Measurements from ENCODE around the gene NXT1.

Gene NXT1

DNA sequence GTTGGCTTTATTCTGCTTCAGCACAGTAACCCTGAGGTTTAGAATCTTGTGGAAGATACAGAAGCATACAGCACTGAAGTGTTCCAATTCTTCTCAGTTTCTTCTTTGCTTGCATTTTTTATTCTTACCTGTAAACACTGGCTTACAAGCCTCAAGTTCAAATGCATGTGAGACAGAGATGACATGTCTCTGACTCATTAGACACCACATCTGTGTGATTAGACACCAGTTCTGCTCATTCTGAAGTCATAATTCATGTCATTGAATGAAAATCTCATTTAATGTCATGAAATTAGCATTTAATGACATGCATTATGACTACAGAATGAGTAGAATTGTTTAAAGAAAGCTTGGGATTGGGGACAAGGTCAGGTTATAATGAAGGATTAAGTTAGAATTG, 17.2 kb downstream of the NXT1 start:
- H3K27me3 ChIP-seq (replicated peaks; ENCODE audit: control insufficient read depth, insufficient read depth, low read length) = no peaks in the 10 kb centered on the region
- H3K4me3 ChIP-seq (replicated peaks; ENCODE audit: low read depth, low read length) = no peak overlapping the region
- peaks cover 18% of the 10 kb centered on the region for H3K36me3 ChIP-seq (ENCODE audit: control insufficient read depth, insufficient read depth, low read length)
- TF ChIP-seq, protein P1, sequence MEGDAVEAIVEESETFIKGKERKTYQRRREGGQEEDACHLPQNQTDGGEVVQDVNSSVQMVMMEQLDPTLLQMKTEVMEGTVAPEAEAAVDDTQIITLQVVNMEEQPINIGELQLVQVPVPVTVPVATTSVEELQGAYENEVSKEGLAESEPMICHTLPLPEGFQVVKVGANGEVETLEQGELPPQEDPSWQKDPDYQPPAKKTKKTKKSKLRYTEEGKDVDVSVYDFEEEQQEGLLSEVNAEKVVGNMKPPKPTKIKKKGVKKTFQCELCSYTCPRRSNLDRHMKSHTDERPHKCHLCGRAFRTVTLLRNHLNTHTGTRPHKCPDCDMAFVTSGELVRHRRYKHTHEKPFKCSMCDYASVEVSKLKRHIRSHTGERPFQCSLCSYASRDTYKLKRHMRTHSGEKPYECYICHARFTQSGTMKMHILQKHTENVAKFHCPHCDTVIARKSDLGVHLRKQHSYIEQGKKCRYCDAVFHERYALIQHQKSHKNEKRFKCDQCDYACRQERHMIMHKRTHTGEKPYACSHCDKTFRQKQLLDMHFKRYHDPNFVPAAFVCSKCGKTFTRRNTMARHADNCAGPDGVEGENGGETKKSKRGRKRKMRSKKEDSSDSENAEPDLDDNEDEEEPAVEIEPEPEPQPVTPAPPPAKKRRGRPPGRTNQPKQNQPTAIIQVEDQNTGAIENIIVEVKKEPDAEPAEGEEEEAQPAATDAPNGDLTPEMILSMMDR (IDR thresholded peaks at IDR 0.05; ENCODE audit: insufficient read depth, low read length, poor library complexity, severe bottlenecking) = no peak
- DNase-seq (ENCODE audit: extremely low read depth, insufficient read length) = no peak

DNA sequence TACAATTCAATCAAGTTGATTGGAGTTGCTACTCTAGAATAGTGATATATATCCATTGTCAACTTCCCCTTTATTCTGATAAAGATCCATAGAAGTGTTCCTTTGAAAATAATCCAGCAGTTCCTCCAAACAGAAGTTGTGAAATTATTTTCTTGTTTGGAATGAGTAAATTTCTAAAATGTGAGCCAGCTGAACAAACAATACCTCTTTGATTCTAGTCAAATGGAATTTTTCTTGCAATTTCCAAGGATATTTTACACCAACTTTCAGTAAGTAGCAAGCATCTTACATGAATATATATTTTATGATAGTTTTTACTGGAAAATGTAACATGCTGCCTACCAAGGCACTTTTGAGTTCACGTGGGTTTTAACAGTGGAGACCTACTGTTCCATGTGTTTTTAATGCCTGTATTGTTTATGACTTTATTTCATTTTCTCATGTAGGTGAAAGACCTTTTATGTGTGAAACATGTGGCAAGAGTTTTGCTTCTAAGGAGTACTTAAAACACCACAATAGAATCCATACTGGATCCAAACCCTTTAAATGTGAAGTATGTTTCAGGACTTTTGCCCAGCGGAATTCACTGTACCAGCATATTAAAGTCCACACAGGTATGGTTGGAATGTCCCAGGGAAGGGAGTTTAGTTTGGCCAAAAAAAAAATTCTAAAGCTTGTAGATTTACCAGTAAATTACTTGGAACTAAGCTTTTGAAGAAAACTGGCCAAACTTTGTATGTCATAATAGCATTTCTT, 17.9 kb downstream of the NXT1 start:
- DNase-seq (ENCODE audit: extremely low read depth, insufficient read length) = no peak
- Histone ChIP-seq H3K27me3 (replicated peaks; ENCODE audit: control insufficient read depth, insufficient read depth, low read length) (no peaks in the 10 kb centered on the region), H3K36me3 (ENCODE audit: control insufficient read depth, insufficient read depth, low read length) (peaks cover 19% of the 10 kb centered on the region), H3K4me3 (replicated peaks; ENCODE audit: low read depth, low read length) (no peak overlapping the region)
- TF ChIP-seq, protein P1 (IDR thresholded peaks at IDR 0.05; ENCODE audit: insufficient read depth, low read length, poor library complexity, severe bottlenecking) = no peak

DNA sequence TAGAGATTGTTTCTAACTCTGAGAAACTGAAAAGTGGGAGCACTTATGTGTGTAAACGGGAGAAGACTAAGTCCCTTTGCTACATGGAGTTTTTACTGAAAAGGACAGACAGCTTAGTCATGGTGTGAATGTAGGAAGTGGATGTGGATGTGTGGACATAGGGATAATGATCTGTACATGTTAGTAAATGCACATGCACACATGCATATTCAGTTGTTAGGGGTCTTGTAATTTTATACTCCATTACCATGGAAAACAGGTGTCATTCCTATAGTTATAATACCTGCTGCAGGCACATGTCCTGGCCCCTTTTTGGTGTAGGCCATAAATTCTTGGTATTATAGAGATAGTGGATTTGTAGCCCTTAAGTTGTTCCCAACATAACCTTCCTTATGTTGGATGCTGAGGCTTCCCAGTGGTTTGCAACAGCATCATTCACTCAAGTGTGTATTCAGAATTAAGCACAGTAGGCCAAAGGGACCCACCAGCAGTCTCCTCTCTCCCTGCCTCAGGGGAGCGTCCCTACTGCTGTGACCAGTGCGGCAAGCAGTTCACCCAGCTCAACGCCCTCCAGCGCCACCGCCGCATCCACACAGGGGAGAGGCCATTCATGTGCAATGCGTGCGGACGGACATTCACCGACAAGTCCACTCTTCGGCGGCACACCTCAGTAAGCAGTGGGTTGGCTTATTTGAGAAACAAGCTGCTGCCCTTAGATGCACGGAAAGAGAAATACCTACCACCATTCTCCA, 18.7 kb downstream of the NXT1 start:
- Histone ChIP-seq H3K27me3 (replicated peaks; ENCODE audit: control insufficient read depth, insufficient read depth, low read length) (no peaks in the 10 kb centered on the region), H3K4me3 (replicated peaks; ENCODE audit: low read depth, low read length) (no peak overlapping the region), H3K36me3 (ENCODE audit: control insufficient read depth, insufficient read depth, low read length) (peaks cover 24% of the 10 kb centered on the region)
- TF ChIP-seq, protein P1 (IDR thresholded peaks at IDR 0.05; ENCODE audit: insufficient read depth, low read length, poor library complexity, severe bottlenecking) = no peak
- DNase-seq (ENCODE audit: extremely low read depth, insufficient read length) = no peak

DNA sequence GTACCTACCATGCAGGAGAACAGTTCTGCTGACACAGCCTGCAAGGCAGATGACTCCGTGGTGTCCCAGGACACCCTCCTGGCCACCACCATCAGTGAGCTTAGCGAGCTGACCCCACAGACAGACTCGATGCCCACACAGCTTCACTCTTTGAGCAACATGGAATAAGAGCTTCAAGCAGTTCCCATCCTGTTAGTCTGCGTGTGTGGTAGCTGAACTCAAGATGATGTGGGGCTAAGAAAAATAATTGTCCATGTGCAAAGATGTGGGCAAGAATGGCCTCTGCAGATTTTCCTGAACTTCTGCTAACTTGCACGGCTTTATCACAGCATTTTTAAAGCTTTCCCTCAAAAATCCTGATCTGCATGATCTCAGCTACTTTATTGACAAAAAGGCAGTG, 19.7 kb downstream of the NXT1 start:
- H3K36me3 ChIP-seq (ENCODE audit: control insufficient read depth, insufficient read depth, low read length) = peaks cover 23% of the 10 kb centered on the region
- H3K27me3 ChIP-seq (replicated peaks; ENCODE audit: control insufficient read depth, insufficient read depth, low read length) = no peaks in the 10 kb centered on the region
- H3K4me3 ChIP-seq (replicated peaks; ENCODE audit: low read depth, low read length) = no peak overlapping the region
- TF ChIP-seq, protein P1 (IDR thresholded peaks at IDR 0.05; ENCODE audit: insufficient read depth, low read length, poor library complexity, severe bottlenecking) = no peak
- DNase-seq (ENCODE audit: extremely low read depth, insufficient read length) = no peak

DNA sequence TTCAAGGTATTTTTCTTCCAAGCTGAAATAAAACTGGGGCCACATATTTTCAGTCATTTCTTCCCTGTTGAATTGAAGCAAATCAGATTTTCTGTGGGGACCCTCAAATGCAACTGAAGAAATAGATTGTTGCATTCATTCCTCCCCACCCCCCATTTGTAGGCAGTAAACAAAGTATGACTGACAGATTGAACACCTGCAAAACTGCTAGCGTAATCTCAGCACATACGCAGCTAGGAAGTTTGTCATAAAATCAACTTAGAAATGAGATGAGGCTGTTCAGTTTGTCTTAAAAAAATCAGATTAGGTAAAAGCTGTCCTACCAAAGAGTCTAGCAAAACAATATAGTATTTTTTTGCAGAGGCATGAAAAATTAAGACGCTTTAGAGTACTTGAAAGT, 20.3 kb downstream of the NXT1 start:
- no peak overlapping the region for H3K4me3 ChIP-seq (replicated peaks; ENCODE audit: low read depth, low read length)
- H3K36me3 ChIP-seq (ENCODE audit: control insufficient read depth, insufficient read depth, low read length) = peaks cover 25% of the 10 kb centered on the region
- H3K27me3 ChIP-seq (replicated peaks; ENCODE audit: control insufficient read depth, insufficient read depth, low read length) = no peaks in the 10 kb centered on the region
- TF ChIP-seq, protein P1 (IDR thresholded peaks at IDR 0.05; ENCODE audit: insufficient read depth, low read length, poor library complexity, severe bottlenecking) = no peak
- DNase-seq (ENCODE audit: extremely low read depth, insufficient read length) = no peak

Data from GM06990 (cell line).